Activated CD8-positive, alpha-beta memory T cell treated with anti-CD3 and anti-CD28 coated beads, Interleukin-2, amount 50 U/mL, for 1 hour (primary cell): ENCODE measurements around the gene AUTS2.
"Not testable (repeated sequence)": the region's sequence is repeated elsewhere in the genome, so short reads cannot be mapped to it uniquely, and the experiment has no call there.

Source experiments
- DNase-seq: peaks from one replicate; pipeline ENCODE4 v3.0.0-alpha.2; 2020; ENCODE audit errors: extremely low read depth

Gene AUTS2

GRCh38 chr7:70799841-70800405 lies 1201.6 kb downstream of the AUTS2 start:
- DNase-seq, result no peak

GRCh38 chr7:70805360-70805759 lies 1207.1 kb downstream of the AUTS2 start:
- no peak for DNase-seq

GRCh38 chr7:70807650-70808049 lies 1209.4 kb downstream of the AUTS2 start:
- no peak for DNase-seq

- no peak for DNase-seq
These were observed 1210.6 kb downstream of the AUTS2 start for GRCh38 chr7:70808876-70809275.

DNA sequence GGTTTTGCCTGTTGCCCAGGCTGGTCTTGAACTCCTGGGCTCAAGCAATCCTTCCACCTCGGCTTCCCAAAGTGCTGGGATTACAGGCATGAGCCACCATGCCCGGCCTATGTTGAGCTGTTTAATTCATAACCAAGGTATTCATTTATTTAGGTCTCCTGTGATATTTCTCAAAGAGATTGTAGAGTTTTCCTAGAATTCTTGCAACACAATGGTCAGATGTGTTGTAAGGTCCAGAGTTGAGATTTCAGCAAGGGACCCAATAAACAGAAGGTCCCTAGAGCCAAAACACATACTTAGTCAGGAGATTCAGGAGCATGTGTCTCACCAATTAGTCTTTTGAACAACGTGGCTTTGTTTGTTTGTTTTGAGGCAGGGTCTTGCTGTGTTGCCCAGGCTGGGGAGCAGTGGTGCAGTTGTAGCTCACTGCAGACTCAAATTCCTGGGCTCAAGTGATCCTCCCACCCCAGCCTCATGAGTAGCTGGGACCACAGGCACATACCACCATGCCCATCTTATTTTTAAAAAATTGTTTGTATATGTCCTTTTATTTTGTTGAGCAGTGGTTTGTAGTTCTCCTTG lies 1212.4 kb downstream of the AUTS2 start:
- DNase-seq, result no peak

- no peak for DNase-seq
These were observed 1214.2 kb downstream of the AUTS2 start for GRCh38 chr7:70812511-70812910.

GRCh38 chr7:70822490-70822889 lies 1224.2 kb downstream of the AUTS2 start:
- not testable (repeated sequence) for DNase-seq

DNA sequence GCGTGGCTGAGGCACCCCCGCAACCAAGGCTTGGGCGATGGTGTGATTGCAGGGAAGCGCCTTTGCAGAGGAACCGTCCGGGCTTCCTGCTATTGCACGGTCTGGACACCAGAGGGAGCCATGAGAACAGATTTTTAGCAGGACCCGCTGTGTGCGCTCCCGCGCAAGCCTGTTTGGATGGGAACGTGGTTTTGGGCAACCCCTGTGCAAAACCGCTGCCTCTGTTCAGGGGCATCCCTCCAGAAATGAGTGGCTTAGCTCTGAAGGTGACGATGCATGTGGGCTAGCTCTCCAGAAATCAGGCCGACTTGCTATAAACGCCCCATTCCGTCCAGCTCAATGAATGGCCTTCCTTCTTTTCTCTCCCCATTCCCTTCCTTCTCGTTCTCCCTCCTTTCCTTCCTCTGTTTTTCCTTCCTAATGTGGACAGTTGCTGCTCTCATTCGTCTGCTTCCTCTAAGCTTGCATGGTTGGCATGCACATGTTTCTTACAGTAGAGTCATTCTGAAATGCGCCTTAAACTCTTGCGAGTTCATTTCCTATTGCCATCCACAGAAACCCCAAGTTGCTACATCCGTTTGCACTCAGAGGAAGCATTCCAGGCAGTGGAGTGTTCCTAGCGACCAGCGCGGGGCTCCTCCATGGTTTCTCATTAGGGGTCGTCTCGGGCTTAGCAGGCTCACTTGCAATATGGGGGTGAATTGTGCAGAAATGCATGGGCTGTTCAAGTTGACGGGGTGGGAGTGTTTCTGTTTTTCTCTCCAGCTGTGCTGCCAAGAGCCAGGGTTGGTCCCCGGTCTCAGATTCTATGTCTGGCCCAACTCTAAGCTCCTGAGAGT lies 1231.2 kb downstream of the AUTS2 start:
- no peak for DNase-seq

DNA sequence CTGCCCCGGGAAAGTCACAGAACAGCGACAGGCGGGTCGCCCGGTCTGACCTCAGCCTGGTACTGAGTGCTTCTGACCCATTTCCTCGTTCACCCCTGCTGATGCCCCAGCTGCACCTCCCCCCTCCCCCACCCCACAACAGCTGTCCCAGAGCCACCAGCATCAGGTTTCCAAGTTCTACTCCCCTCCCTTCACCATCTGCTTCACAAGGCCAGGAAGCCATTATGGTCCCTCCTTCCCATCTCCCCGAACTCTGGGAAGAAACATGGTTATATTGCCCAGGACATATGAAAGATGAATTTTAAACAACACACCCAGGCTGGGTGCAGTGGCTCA lies 1231.8 kb downstream of the AUTS2 start:
- no peak for DNase-seq

GRCh38 chr7:70830426-70830825 lies 1232.2 kb downstream of the AUTS2 start:
- DNase-seq, result no peak

- DNase-seq, result no peak
These were observed 1235.5 kb downstream of the AUTS2 start for GRCh38 chr7:70833726-70834125.

GRCh38 chr7:70834424-70834823 lies 1236.1 kb downstream of the AUTS2 start:
- no peak for DNase-seq

DNA sequence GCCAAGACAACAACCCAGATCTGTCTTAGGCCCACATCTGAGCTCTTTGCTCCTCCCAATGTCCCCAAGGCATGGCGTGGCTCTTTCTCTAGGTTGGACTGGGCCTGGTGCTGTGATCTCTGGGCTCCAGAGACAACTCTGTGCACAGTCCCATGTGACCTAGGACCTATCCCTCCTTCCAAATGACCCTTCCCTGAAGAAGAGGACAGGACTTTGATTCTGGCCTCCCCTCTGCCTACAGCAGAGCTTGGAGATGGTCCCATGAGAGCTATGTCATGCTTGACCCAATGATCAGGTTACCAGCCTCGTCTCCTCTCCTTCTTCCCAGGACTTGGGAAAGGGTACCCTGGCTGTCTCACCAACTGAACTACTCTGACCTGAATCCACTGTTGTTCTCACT lies 1237.4 kb downstream of the AUTS2 start:
- DNase-seq, result no peak

DNA sequence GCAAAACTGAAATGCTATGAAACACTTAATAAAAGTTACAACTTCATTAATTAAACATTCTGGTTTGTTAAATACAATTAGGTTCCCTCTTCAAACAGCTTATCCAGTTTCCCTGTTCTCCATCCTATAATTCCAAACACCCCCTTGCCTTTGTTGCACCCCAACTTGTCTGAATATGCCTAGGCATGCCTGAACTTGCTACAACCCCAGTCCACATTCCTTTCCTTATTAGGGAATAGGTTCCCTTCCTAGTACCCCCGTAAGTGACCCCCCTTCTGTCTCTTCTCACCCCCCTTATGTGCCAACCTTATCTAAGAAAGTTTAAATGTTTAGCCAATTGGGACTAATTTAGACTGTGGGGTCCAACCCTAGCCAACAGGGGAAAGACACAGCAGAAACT lies 1238.0 kb downstream of the AUTS2 start:
- no peak for DNase-seq

GRCh38 chr7:70836946-70837345 lies 1238.7 kb downstream of the AUTS2 start:
- no peak for DNase-seq

- no peak for DNase-seq
These were observed 1239.3 kb downstream of the AUTS2 start for GRCh38 chr7:70837589-70837988.

DNA sequence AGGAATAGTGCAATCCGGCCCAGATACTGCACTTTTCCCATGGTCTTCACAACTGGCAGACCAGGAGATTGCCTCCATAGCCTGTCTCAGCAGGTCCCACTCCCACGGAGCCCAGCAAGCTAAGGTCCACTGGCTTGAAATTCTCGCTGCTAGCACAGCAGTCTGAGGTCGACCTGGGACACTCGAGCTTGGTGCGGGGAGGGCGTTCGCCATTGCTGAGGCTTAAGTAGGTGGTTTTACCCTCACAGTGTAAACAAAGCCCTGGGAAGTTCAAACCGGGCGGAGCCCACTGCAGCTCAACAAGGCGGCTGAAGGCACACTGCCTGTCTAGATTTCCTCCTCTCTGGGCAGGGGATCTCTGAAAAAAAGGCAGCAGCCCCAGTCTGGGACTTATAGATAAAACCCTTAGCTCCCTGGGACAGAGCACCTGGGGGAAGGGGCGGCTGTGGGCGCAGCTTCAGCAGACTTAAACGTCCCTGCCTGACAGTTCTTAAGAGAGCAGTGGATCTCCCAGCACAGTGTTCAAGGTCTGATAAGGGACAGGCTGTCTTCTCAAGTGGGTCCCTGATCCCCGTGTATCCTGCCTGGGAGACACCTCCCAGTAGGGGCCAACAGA lies 1240.1 kb downstream of the AUTS2 start:
- no peak for DNase-seq
